CD4-positive, alpha-beta T cell treated with Interferon alpha-2 for 1 hour (primary cell): ENCODE measurements around the gene MT1B.
A peak's percentile ranks its signal among the peaks of the same experiment; 100 is the strongest.
"Not testable (repeated sequence)": the region's sequence is repeated elsewhere in the genome, so short reads cannot be mapped to it uniquely, and the experiment has no call there.

Experiments
- DNase-seq, 2 donors: peaks; one replicate each; pipeline ENCODE4 v3.0.0-alpha.2; 2020 to 2022

The MT1B gene

GRCh38 chr16:56621665-56622445 is 29.8 kb upstream of the MT1B start:
- not testable (repeated sequence) for DNase-seq

GRCh38 chr16:56623184-56623583 is 28.5 kb upstream of the MT1B start:
- not testable (repeated sequence) for DNase-seq

- no peak for DNase-seq
These were observed 28.0 kb upstream of the MT1B start for GRCh38 chr16:56623637-56624036.

- DNase-seq = peak; percentile 16 to 38
These were observed 26.3 kb upstream of the MT1B start, which contains the start of gene MT1E for GRCh38 chr16:56625140-56625942. Gene MT1E (plus strand): TSS chr16:56625781. CDS start chr16:56625852, 71 bp downstream.

GRCh38 chr16:56625943-56626654 is 25.6 kb upstream of the MT1B start:
- no peak for DNase-seq

GRCh38 chr16:56626685-56627084 is 25.0 kb upstream of the MT1B start:
- DNase-seq = no peak

- DNase-seq = no peak
These were observed 23.0 kb upstream of the MT1B start for GRCh38 chr16:56628486-56629350.

GRCh38 chr16:56629531-56629930 is 22.2 kb upstream of the MT1B start:
- no peak for DNase-seq

GRCh38 chr16:56630134-56630533 is 21.6 kb upstream of the MT1B start:
- no peak for DNase-seq

- no peak for DNase-seq
These were observed 20.5 kb upstream of the MT1B start for GRCh38 chr16:56631197-56631596.

- no peak for DNase-seq
These were observed 19.9 kb upstream of the MT1B start for GRCh38 chr16:56631832-56632155.

- no peak for DNase-seq
These were observed 19.4 kb upstream of the MT1B start, which contains the start of gene MT1M for GRCh38 chr16:56632156-56632847. Gene MT1M (plus strand): TSS chr16:56632659. CDS start chr16:56632732, 73 bp downstream.

GRCh38 chr16:56632848-56633365 is 18.8 kb upstream of the MT1B start:
- no peak for DNase-seq

- DNase-seq = no peak
These were observed 18.2 kb upstream of the MT1B start for GRCh38 chr16:56633535-56633934.

- DNase-seq = no peak
These were observed 16.8 kb upstream of the MT1B start for GRCh38 chr16:56634715-56635440.

- no peak for DNase-seq
These were observed 16.2 kb upstream of the MT1B start for GRCh38 chr16:56635441-56635967.

- no peak for DNase-seq
These were observed 14.9 kb upstream of the MT1B start for GRCh38 chr16:56636616-56637413.

- no peak for DNase-seq
These were observed 13.6 kb upstream of the MT1B start, which contains the start of gene MT1A for GRCh38 chr16:56637814-56638750. Gene MT1A (plus strand): TSS chr16:56638666. CDS start chr16:56638739, 73 bp downstream.
